Measurements from ENCODE around the gene UNC79.

GRCh38 chr14:93579178-93579577 lies 148.4 kb downstream of the UNC79 start:
- TF ChIP-seq SIN3A (IDR thresholded peaks at IDR 0.05; ENCODE audit: low read depth, low read length), result no peak
- no peak for TF ChIP-seq EP300 (IDR thresholded peaks at IDR 0.05; ENCODE audit: borderline replicate concordance in 1 of 2, control insufficient read depth in 1 of 2, low read depth in 2 of 2, low read length in 2 of 2)
- TF ChIP-seq, protein P1, sequence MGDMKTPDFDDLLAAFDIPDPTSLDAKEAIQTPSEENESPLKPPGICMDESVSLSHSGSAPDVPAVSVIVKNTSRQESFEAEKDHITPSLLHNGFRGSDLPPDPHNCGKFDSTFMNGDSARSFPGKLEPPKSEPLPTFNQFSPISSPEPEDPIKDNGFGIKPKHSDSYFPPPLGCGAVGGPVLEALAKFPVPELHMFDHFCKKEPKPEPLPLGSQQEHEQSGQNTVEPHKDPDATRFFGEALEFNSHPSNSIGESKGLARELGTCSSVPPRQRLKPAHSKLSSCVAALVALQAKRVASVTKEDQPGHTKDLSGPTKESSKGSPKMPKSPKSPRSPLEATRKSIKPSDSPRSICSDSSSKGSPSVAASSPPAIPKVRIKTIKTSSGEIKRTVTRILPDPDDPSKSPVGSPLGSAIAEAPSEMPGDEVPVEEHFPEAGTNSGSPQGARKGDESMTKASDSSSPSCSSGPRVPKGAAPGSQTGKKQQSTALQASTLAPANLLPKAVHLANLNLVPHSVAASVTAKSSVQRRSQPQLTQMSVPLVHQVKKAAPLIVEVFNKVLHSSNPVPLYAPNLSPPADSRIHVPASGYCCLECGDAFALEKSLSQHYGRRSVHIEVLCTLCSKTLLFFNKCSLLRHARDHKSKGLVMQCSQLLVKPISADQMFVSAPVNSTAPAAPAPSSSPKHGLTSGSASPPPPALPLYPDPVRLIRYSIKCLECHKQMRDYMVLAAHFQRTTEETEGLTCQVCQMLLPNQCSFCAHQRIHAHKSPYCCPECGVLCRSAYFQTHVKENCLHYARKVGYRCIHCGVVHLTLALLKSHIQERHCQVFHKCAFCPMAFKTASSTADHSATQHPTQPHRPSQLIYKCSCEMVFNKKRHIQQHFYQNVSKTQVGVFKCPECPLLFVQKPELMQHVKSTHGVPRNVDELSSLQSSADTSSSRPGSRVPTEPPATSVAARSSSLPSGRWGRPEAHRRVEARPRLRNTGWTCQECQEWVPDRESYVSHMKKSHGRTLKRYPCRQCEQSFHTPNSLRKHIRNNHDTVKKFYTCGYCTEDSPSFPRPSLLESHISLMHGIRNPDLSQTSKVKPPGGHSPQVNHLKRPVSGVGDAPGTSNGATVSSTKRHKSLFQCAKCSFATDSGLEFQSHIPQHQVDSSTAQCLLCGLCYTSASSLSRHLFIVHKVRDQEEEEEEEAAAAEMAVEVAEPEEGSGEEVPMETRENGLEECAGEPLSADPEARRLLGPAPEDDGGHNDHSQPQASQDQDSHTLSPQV (IDR thresholded peaks at IDR 0.05), result no peak
- TF ChIP-seq NFYB (IDR thresholded peaks at IDR 0.05; ENCODE audit: insufficient read depth, low read depth, low read length), result no peak
- TF ChIP-seq CTCF (IDR thresholded peaks at IDR 0.05 in 2 of 3, conservative IDR thresholded peaks at IDR 0.05 in 1 of 3; ENCODE audit: control insufficient read depth in 2 of 3, extremely low read depth in 1 of 3, insufficient read depth in 1 of 3, low read depth in 3 of 3, low read length in 3 of 3), result no peak
- no peak for TF ChIP-seq USF2 (IDR thresholded peaks at IDR 0.05; ENCODE audit: borderline replicate concordance, low read depth, low read length)
- TF ChIP-seq SMC3 (IDR thresholded peaks at IDR 0.05; ENCODE audit: borderline replicate concordance, low read length), result no peak
- TF ChIP-seq KDM1A (IDR thresholded peaks at IDR 0.05; ENCODE audit: borderline replicate concordance), result no peak
- no peak for TF ChIP-seq TBL1XR1 (IDR thresholded peaks at IDR 0.05; ENCODE audit: low read depth, low read length)
- TF ChIP-seq ZSCAN29 (IDR thresholded peaks at IDR 0.05), result no peak
- TF ChIP-seq ZNF207 (IDR thresholded peaks at IDR 0.05; ENCODE audit: borderline replicate concordance), result no peak
- no peak for TF ChIP-seq POLR2AphosphoS5 (IDR thresholded peaks at IDR 0.05; ENCODE audit: low read length)
- TF ChIP-seq SUZ12 (IDR thresholded peaks at IDR 0.05; ENCODE audit: unreplicated experiment), result no peak
- no peak for TF ChIP-seq CBX5 (IDR thresholded peaks at IDR 0.05; ENCODE audit: low read depth)
